ENCODE results near the gene UXT.

- no peak for TF ChIP-seq REST (tag by site-specific recombination; IDR thresholded peaks at IDR 0.05)
- no peak for TF ChIP-seq GLIS1 (tag by site-specific recombination; IDR thresholded peaks at IDR 0.05)
These were observed 12.3 kb downstream of the UXT start for GRCh38 chrX:47646636-47647035.
